Stimulated activated CD8-positive, alpha-beta memory T cell treated with anti-CD3 and anti-CD28 coated beads, Interleukin-12 subunit alpha, Interleukin-12 subunit beta, amount 100 ng/mL, for 24 hours (primary cell): Measurements from ENCODE around the gene LEKR1.

Source experiments
- DNase-seq: peaks from one replicate; pipeline ENCODE4 v3.0.0-alpha.2; 2020; ENCODE audit errors: extremely low read depth

LEKR1 gene

GRCh38 chr3:156978481-156978961 is 152.4 kb downstream of the LEKR1 start:
- DNase-seq: no peak

- DNase-seq: no peak
Measured at GRCh38 chr3:156981005-156981404, 154.9 kb downstream of the LEKR1 start.

- no peak for DNase-seq
Measured at GRCh38 chr3:156983559-156983958, 157.4 kb downstream of the LEKR1 start.

GRCh38 chr3:156985711-156986110 is 159.6 kb downstream of the LEKR1 start:
- DNase-seq: no peak

GRCh38 chr3:156987946-156988345 is 161.8 kb downstream of the LEKR1 start:
- DNase-seq: no peak

- no peak for DNase-seq
Measured at GRCh38 chr3:156997351-156997750, 171.2 kb downstream of the LEKR1 start.

- DNase-seq: no peak
Measured at GRCh38 chr3:157001221-157001957, 175.2 kb downstream of the LEKR1 start.

- no peak for DNase-seq
Measured at GRCh38 chr3:157021679-157022078, 195.5 kb downstream of the LEKR1 start.

- DNase-seq: no peak
Measured at GRCh38 chr3:157023226-157023625, 197.1 kb downstream of the LEKR1 start.

- DNase-seq: no peak
Measured at GRCh38 chr3:157026091-157026490, 199.9 kb downstream of the LEKR1 start.

- no peak for DNase-seq
Measured at GRCh38 chr3:157027861-157028745, 201.9 kb downstream of the LEKR1 start.

- DNase-seq: no peak
Measured at GRCh38 chr3:157029365-157029790, 203.2 kb downstream of the LEKR1 start.

- DNase-seq: no peak
Measured at GRCh38 chr3:157030712-157031111, 204.6 kb downstream of the LEKR1 start.

GRCh38 chr3:157033001-157033400 is 206.8 kb downstream of the LEKR1 start:
- DNase-seq: no peak

GRCh38 chr3:157040456-157040855 is 214.3 kb downstream of the LEKR1 start:
- no peak for DNase-seq

- DNase-seq: no peak
Measured at GRCh38 chr3:157042226-157042625, 216.1 kb downstream of the LEKR1 start.

GRCh38 chr3:157043771-157044170 is 217.6 kb downstream of the LEKR1 start:
- DNase-seq: no peak

- DNase-seq: no peak
Measured at GRCh38 chr3:157045238-157045850, 219.2 kb downstream of the LEKR1 start.

- DNase-seq: no peak
Measured at GRCh38 chr3:157046520-157046919, 220.4 kb downstream of the LEKR1 start.

- no peak for DNase-seq
Measured at GRCh38 chr3:157051055-157051454, 224.9 kb downstream of the LEKR1 start.

- DNase-seq: no peak
Measured at GRCh38 chr3:157051591-157051990, 225.4 kb downstream of the LEKR1 start.

GRCh38 chr3:157056035-157056434 is 229.9 kb downstream of the LEKR1 start:
- no peak for DNase-seq
